GM12874 (cell line): ENCODE measurements around the gene FBXO24.

ENCODE experiments used
- TF ChIP-seq, protein P1 (sequence below): IDR thresholded peaks from 2 replicates; pipeline ENCODE4 v1.5.1; 2011; ENCODE audit warnings: low read depth, mild to moderate bottlenecking, control low read depth, low read length, moderate library complexity; ENCODE audit not compliant: insufficient read depth

FBXO24 gene

GRCh38 chr7:100620239-100620638, 34.1 kb downstream of the FBXO24 start:
- TF ChIP-seq, protein P1, sequence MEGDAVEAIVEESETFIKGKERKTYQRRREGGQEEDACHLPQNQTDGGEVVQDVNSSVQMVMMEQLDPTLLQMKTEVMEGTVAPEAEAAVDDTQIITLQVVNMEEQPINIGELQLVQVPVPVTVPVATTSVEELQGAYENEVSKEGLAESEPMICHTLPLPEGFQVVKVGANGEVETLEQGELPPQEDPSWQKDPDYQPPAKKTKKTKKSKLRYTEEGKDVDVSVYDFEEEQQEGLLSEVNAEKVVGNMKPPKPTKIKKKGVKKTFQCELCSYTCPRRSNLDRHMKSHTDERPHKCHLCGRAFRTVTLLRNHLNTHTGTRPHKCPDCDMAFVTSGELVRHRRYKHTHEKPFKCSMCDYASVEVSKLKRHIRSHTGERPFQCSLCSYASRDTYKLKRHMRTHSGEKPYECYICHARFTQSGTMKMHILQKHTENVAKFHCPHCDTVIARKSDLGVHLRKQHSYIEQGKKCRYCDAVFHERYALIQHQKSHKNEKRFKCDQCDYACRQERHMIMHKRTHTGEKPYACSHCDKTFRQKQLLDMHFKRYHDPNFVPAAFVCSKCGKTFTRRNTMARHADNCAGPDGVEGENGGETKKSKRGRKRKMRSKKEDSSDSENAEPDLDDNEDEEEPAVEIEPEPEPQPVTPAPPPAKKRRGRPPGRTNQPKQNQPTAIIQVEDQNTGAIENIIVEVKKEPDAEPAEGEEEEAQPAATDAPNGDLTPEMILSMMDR: no peak

GRCh38 chr7:100620804-100621203, 34.7 kb downstream of the FBXO24 start:
- TF ChIP-seq, protein P1: no peak

GRCh38 chr7:100621554-100621953, 35.4 kb downstream of the FBXO24 start:
- TF ChIP-seq, protein P1: no peak

DNA sequence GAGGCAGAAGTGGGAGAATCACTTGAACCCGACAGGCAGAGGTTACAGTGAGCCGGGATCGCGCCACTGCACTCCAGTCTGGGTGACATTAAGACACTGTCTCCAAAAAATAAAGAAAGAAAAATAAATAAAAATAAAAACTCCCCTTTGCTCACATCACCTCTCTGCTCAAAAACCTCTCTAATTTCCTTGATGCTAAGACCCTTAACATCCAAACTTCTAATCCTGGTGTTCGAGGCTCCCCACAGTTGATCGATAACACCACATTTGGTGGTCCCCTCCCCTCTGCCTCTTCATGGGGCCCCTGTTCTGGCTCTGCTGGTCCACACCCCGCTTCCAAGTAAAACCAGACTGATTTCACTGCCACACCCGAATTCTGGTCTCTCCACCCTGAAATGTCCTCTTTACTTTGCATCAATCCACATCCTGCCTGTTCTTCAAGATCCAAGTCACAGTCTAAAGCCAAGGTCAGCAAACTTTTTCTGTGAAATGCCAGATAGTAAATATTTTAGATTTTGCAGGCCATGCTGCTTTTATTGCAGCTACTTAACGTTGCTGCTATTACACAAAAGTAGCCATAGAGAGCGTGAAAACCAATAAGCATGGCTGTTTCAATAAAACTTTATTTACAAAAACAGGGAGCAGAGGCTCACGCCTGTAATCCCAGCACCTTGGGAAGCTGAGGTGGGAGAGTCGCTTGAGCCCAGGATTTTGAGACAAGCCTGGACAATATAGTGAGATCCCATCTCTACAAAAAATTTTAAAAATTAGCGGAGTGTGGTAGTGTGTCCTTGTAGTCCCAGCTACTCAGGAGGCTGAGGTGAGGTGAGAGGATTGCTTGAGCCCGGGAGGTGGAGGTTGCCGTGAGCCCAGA, 38.1 kb downstream of the FBXO24 start:
- TF ChIP-seq, protein P1: no peak

DNA sequence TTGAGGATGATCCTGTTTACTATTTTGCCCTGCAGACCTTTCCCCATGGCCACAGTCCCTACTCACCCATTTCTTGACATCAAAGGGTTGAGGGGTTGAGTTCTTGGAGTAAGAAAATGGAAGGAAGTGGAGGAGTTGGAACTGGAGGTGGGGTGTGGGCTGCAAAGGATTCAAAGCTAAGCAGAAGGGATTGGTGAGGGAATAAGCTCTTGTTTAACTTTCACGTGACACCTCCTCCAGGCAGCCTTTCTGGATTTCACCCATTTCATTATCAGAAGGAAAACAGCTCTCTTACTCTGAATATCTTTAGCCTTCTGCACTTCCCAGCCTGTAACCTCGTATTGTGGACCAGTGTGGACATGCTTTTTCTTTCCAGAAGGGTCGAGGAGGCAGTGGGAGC, 39.9 kb downstream of the FBXO24 start:
- TF ChIP-seq, protein P1: no peak

- TF ChIP-seq, protein P1: no peak
These were observed 40.6 kb downstream of the FBXO24 start for GRCh38 chr7:100626530-100627237.

DNA sequence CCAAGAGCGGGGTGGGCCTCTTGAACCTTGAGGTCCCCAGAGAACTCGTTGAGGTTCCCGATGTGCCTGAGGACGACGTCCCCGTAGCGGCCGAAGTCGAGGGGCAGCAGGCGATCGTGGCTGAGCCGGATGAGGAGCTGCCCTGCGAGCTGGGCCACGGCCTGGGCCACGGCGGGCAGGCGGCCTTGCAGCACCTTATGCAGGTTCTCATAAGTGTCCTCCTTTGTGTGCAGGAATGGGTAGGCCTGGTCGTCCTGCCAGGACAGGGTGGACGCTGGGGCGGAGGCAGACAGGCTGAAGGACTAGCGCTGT, 41.1 kb downstream of the FBXO24 start:
- TF ChIP-seq, protein P1: no peak
